ENCODE results near the gene SP140L.
"Not testable (repeated sequence)": the region's sequence is repeated elsewhere in the genome, so short reads cannot be mapped to it uniquely, and the experiment has no call there.

Gene SP140L

DNA sequence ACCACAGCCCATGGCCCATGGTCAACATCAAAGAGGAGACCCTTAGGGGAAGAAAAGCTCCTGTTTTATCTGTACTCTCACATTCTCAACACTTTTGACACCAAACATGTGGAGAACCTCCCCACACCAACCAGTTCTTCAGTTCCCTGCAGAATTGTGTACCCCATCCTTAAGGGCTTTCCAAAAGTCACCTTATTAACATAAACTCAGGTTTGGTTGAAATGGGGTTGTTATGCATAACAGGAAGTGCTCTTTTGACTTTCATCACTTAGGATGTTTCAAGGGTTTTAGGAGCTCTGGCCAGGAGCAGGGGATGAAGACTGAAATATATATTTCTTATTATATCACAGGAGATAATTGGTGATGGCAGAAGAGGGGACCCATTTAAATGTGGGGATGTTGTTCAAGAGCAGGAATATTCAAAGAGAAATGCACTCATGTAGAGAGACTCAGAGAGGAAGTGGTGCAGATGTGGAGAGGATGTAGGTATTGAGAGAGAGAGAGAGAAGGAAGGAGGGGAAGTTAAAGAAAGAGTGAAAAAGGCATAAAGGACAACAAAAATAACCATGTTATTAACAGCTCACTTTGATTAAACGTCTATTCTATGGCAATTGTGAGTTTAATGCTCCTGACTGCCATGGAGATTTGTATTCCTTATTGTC is 35.2 kb downstream of the SP140L start:
- no peak for DNase-seq (ENCODE audit: low read depth)

DNA sequence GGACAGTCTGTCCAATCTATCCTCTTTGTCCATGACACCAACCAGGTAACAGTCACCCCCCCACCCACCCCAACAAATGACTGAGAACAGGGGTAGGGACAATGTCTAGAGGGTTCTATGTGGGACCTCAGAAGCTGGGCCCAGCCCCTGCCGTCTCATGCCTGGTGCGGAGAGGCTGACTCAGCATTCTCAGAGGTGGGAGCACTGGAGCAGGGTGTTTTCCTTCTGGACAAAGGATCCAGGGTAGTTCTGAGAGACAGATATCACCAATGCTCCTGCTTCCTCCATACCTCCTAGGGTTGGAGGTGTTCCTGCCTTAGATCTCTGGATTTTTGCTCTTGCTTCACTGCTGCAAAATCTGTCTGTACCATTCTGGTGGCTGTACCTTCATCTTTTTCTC is 55.1 kb downstream of the SP140L start:
- DNase-seq (ENCODE audit: low read depth): no peak

DNA sequence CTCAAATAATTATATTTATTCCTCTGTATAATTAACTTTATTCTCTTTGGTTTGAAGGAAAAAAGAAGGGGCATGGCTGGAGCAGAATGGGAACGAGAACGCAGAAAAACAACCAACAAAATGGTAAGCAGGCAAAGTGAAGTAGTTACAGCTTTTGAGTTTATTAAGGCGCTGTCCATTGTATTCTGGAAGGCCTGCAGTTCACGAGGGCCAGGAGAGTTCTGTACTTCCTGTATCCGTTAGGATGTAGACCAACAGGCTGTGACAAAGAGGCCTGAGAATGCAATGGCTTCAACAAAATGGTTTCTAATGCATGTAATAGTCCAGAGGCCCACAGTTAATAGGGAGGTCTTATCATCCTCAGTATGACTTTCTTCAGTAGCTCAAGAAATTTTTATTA is 56.5 kb downstream of the SP140L start:
- DNase-seq (ENCODE audit: low read depth): no peak

DNA sequence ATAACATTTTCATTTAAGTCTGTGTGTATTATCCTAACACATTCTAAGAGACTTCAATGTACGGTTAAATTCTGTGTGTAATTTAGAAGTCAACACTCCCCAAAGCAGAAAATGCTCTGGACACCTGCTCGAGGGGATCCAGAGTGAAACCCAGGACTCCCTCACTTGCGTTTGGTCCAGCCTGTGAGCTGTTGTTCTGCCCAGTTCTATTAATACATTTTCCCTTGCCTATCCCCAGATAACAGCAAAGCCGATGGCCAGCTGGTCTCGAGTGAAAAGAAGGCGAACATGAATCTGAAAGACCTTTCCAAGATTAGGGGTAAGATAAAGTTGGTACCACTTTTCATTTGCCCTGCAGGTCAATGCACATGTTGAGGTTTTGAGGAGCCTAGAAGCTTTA is 58.0 kb downstream of the SP140L start:
- no peak for DNase-seq (ENCODE audit: low read depth)

DNA sequence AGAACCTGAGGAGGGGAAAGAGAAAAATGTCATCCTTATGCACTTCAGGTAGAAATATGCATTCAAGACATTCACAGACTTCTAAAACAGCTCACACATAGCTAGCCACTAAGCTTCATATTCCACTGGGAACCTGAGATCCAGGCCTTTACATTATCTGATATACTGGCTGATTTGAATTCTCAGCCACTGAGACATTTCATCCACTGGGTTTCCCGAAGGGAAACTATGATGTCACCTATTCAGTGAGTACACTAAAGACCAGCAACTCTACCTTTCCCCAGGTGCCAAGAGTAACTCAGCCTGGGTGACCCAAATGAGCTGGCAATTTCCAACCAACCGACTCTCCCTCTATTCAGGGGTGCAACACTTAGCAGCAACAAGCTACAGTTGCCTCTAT is 67.3 kb downstream of the SP140L start:
- no peak for DNase-seq (ENCODE audit: low read depth)

DNA sequence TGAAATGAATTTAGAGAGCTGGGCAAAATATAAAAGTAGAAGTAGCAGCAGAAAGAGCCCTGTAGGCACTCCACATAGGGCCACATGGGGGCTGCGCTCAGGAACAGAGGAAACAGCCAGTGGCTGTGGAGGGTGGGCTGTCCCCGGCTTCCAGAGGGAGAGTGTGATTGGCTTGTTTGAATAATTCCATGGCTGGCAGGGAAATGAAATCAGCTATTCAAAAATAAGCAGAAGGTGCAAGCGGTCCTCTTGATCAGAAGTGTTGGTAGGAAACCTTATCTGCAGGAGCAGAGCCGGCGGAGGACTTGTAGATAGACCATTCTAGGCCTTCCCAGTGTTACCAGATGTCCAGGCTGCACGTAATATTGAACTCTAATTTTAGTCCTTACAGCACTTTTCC is 71.7 kb downstream of the SP140L start:
- peak; percentile 58 for DNase-seq (ENCODE audit: low read depth)

DNA sequence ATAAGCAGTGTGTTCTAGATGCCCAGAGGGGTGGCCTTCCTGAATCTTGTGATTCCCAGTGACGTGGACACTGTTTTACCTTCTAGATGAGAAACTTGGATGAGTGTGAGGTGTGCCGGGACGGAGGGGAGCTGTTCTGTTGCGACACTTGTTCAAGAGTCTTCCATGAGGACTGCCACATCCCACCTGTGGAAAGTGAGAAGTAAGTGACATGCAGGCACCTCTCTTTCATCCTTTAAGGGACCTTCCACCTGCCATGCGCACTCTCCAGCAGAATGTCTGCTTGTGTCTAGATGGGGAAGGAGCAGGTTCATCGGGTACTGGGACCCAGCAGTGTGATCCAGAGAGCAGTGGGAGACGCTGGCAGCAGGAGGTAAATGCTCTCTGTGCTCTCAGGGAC is 73.0 kb downstream of the SP140L start:
- DNase-seq (ENCODE audit: low read depth): no peak

DNA sequence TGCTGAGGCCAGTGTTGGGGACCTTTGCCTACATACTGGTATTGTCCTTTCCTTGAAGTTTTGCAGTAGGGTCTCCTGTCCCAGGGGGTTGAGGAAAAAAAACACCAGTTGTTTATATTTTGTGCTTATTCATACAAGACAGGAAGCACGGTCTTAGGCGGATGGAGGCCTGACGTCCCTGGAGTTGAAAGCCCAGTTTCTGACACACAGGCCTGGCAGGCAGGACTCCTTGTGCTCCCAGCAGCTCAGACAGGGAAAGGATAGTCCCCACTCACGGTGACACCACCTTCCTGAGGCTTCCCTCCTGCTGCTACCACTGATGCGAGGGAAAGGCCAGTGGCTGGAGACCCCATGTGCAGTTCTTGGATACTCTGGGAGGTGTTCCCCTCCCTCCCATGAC is 73.5 kb downstream of the SP140L start:
- no peak for DNase-seq (ENCODE audit: low read depth)

DNA sequence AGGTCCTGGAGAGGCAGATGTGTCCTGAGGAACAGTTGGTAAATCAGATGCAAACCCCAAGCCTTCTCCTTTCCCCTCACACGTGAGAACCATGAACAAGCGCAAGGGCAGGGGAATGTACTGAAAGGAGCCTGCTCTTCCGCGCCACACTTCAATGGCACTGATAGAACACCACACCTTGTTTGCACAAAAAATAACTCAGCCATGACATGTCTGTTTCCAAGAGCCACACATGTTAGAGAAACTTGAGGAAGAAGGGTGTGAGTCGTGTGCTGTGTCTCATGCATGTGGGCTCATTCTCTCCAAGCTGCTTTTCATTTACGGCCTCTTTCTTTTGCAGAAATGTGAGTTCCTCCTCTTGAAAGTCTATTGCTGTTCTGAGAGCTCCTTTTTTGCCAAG is 74.0 kb downstream of the SP140L start:
- DNase-seq (ENCODE audit: low read depth): not testable (repeated sequence)

DNA sequence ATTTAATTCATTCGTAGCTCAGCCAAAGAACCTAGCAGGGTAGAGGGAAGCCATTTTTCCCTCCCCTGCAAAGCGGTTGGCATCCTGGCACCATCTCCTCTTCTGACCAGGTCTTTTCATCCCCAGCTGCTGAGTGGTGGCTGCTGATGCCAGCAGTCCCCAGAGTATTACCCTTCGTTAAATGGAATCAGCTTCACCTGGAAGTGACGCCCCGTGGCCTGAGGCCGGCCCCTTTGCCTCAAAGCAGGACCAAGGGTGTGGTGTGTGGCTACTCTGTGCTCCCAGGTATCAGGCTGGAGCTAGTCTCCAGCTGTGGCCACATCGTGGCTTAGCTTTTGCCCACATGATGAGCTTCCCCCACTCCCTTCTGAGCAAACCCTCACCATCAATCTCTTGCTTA is 76.8 kb downstream of the SP140L start:
- DNase-seq (ENCODE audit: low read depth): no peak

DNA sequence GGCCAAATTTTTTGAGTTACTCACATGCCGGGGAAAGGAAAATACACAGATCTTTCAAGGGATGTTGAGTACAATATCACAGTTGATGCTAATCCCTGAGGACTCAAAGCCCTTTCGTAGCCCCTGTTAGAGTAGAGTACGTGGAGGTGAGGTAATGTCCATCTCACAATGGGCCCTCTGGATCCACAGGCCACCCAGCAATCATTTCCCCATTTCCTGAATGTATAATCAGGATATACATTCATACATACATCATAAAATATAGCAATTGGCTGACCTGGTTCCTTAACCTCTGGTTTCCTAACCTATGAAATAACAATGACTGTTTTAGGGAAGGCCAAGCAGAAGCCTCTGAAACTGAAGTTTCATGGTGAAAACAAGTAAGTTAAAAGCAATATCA is 78.8 kb downstream of the SP140L start:
- DNase-seq (ENCODE audit: low read depth): no peak

DNA sequence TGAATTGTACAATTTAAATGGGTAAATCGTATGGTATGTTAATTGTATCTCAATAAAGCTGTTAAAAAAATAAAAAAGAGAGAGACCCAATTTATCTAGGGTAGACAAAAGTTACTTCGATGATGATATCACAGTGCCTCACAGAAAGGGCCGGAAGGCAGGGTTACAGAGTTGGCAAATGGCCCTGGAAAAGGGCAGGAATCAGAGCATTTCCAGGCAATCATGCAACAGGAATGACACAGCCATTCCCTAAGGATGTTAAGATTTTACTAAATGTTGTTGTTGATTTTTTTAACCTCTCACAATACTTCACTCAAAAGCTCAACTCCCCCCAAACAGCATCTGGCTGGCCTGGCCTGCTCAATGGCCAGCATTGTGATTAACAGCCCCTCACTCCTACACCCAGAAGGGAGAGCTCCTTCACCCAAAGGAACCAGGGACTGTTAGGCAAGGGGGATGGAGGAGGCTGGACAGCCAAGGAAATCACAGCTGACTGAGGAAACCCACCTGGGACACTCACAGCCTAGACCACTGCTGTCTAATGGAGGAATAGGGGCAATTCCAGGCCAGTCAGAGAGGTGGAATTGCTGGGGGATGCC is 81.3 kb downstream of the SP140L start:
- DNase-seq (ENCODE audit: low read depth): no peak

DNA sequence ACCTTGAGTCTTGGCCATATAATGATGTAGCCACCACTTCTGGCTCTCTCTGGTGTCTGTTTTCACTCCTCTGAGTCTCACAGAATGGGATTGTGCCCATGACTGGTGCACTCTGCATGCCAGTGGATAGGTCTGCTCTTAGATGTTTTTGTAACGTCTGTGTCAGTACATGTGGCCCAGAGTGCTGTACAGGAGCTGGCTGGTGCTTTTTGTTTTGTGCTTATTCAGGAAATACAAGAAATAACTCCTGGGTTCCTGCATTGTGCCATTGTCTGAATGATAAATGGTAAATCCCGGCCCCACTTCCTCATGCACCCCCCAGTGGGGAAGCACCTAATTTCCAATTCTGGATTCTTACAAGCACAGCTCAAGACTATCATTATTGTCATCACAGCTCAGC is 82.3 kb downstream of the SP140L start:
- not testable (repeated sequence) for DNase-seq (ENCODE audit: low read depth)

DNA sequence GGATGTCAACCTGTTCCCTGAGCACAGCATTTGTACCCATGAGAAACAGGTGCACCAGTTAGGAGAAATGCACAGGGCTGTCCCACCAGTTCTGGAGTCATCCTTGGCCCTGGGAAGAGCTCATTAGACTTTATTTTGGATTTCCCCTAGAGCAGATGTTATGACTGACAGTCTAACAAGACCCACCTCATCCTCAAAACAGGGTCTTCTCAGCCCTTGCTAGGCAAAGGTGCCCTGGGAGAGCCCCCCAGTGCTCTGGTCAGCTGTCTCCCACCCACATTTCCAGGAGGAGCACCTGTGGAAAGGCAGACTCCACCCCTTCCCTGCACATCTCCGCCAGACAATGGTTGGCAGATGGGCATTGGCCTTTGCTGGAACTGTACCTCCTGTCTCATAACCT is 83.3 kb downstream of the SP140L start:
- DNase-seq (ENCODE audit: low read depth): no peak

DNA sequence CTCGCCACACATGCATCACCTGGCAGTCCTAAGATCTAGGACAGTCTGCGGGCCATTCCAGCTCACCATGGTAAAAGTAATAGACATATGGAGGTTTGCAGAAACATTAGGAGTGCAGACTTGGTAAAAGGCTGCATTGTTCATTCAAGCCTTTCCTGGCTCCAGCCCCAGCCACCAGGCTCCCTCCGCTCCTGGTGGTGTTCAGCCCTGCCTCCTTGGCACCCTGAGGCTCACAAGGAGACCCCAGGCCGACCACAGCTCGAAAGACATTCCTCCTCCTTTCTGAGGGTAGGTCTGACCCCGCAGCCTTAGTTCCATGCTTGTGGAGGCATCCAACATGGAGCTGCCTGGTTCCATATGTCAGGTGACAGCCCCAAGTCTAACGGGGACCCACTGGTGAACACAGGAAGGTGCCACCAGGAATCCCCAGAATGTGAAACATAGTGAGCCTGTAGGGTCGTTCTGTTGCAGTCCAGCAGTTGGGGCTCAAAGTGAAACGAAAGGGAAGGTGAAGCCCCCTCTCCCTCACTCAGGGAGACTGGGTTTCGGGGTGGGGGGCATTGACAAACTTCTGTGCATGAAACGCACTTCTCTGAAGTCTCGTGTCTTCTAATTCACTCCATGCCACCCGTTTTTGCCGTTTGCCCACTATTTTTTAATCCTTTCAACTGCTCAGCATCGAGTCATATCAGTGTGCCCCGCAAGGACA is 84.0 kb downstream of the SP140L start:
- no peak for DNase-seq (ENCODE audit: low read depth)

DNA sequence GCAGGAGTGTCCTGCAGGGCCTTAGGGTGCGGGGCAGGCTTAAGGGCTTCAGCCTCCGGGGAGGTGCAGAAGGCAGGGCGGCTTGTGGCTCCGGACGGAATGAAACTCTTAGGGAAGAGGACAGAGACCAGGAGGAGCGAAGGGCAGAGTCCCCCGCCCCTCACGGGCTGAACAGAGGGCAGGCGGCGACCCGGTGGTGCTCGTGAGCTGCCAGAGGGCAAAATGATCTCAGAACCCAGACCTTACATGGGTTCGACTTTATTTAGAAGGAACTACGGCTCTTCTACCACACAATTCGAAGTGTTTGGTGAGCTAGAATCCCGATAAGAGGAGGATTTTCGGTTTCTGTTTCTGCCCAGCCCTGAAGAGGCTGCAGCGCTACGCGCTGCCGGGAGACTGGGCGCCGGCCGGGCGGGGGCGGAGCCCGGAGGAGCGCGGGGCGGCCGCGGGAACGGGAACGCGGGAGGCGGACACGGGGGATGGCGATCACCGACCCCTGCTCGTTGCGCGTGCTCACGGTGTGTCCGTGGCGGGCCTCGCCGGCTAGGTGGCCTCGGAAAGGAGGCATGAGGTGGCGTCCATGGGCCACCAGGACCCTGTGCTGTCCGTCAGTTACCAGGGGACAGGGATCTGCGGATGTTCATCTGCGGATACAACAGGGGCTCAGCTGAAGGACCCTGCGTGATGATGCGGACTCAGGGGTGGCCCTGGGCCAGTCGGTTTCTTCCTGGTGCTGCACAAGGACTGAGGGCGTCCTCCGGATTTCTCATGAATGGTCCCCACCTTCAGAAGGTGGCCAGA is 84.8 kb downstream of the SP140L start:
- peak; percentile 33 for DNase-seq (ENCODE audit: low read depth)

DNA sequence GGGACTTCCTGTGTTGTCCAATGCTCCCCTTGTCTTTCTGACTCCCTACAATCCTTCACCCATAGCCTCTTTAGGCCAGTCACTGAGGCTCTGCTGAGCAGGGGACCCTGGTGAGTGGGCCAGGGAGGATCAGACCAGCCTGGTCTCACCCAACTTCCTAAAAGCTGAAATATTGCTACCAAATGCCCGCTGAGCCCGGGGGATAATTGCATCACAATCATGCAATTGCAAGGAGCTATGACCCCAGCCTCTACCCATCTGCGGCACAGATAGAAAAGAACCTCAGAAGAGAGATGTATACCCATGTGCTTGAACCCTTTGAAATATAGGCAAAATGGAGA is 85.3 kb downstream of the SP140L start:
- DNase-seq (ENCODE audit: low read depth): no peak

DNA sequence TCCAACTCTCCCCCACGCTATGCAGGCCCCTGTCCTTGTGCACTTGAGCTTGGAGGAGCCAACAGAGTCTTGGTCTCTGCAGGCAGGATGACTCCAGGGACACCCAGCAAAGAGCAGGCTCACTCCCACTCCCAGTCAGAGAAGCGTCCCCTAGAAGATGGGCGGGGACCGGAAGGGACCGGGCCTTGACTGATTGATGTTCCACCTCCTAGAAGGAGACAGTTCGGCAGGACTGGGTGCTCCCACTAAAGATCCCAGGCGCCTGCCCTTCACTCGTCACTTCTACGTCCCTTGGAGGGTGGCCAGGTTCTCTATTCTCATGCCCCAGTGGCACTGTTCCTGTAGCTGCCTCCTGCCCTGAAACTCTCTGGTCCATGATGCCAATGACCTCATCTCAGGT is 85.9 kb downstream of the SP140L start:
- DNase-seq (ENCODE audit: low read depth): no peak

DNA sequence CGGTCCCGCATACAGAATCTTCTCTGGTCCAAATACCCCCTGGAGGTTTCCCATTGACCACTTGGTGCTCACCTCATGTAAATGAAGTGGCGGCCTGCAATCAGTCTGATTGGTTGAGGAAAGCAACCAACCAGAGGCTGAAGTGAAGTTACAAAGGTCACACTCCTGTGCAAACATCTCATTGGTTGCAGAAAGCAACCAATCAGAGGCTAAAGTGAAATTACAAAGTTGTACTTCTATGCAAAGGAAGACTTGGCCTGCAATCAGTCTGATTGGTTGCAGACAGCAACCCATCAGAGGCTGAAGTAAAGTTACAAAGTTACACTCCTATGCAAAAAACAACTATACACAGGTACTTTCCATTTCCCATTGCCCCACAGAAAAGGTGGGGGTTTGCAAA is 86.5 kb downstream of the SP140L start:
- DNase-seq (ENCODE audit: low read depth): no peak

DNA sequence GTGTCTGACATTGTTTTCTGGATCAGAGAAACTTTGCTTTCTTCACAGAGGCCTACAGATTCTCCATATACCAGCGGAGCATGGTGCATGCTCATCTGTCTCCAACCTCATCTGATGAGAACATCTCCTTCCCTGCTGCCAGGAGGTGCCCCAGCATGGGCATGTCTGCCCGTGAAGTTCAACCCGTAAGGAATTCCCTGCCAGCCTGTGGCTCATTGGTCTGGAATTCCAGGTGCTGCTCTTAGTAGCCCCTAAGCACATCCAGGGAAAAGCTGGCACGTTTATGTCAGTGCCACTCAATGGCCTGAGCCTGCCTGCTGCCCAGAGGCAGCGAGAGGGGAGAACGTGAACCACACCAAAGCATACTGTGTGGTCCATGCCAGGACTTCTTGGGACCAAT is 87.3 kb downstream of the SP140L start:
- DNase-seq (ENCODE audit: low read depth): no peak

DNA sequence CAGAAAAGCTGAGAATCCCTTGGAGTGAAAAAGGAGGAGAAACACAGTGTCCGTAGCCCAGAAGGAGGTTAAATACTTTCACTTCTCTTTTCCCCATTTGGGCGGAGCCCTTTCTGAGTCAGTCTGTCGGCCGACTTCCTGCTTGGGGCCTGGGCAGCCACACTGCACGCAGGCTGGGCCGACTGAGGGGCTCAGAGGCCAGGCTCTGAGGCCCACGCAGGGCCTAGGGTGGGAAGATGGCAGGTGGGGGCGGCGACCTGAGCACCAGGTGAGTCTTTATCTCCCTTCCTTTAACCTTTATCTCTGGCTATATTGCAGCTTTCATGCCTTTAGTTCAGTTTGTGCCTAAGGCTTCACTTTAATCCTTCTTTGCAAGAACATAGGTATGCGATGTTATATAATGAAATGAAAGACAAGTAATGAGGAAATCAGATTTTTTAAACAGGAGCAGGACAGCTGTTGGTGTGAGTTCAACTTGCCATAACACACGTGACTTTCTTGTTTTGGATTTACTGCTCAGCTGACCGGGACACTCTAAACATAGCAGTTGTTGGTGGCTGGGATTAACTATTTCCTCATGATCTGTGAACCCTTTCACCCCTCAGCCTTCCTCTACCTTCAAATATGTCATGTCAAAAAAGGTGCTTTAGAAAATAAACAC is 89.2 kb downstream of the SP140L start, which contains the start of gene SP100:
SP100 (plus strand) TSS at position 141 of the 661 bp plus-strand sequence; CDS start at position 237, 96 bp downstream.
- DNase-seq (ENCODE audit: low read depth): peak; percentile 31

DNA sequence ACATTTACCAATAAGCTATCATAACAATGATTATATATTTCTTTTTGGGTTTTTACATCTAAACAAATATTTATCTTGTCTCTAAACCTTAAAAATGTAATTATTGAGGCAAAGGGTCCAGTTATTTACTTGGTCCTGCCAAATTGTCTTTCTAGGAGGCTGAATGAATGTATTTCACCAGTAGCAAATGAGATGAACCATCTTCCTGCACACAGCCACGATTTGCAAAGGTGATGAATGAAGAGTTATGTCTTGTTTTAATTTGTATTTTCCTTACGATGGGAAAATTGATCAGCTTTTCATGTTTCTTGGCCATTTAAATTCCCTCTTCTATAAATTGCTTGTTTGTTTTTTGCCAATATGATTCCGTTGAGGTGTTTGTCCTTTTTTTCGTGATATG is 90.4 kb downstream of the SP140L start:
- no peak for DNase-seq (ENCODE audit: low read depth)
